ENCODE data around the gene CLEC4G.

The CLEC4G gene

DNA sequence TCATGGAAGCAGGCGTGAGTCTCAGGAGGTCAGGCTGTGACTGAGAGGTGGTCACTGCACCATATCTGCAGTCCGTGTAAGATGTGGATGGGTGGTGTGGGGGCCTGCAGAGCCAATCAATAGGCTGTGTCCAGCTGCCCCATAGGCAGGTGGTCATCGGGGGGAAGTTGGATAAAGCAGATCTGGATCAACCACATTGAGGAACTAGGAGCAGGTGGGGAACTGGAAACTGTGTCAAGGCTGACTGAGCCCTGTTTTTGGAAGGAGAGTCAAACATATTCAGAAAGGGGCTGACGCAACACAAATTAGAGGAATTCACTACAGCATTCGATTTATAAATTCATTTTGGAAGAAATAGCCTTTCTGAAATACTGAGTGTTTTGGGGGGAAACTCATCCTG is 46.2 kb upstream of the CLEC4G start:
- no peak for ATAC-seq
- TF ChIP-seq BACH2 (CRISPR knock-in tag; IDR thresholded peaks at IDR 0.05; ENCODE audit: borderline replicate concordance), result no peak
- TF ChIP-seq, protein P1, sequence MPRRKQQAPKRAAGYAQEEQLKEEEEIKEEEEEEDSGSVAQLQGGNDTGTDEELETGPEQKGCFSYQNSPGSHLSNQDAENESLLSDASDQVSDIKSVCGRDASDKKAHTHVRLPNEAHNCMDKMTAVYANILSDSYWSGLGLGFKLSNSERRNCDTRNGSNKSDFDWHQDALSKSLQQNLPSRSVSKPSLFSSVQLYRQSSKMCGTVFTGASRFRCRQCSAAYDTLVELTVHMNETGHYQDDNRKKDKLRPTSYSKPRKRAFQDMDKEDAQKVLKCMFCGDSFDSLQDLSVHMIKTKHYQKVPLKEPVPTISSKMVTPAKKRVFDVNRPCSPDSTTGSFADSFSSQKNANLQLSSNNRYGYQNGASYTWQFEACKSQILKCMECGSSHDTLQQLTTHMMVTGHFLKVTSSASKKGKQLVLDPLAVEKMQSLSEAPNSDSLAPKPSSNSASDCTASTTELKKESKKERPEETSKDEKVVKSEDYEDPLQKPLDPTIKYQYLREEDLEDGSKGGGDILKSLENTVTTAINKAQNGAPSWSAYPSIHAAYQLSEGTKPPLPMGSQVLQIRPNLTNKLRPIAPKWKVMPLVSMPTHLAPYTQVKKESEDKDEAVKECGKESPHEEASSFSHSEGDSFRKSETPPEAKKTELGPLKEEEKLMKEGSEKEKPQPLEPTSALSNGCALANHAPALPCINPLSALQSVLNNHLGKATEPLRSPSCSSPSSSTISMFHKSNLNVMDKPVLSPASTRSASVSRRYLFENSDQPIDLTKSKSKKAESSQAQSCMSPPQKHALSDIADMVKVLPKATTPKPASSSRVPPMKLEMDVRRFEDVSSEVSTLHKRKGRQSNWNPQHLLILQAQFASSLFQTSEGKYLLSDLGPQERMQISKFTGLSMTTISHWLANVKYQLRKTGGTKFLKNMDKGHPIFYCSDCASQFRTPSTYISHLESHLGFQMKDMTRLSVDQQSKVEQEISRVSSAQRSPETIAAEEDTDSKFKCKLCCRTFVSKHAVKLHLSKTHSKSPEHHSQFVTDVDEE (CRISPR knock-in tag; IDR thresholded peaks at IDR 0.05), result no peak
- no peak for TF ChIP-seq ARNTL (CRISPR knock-in tag; IDR thresholded peaks at IDR 0.05; ENCODE audit: borderline replicate concordance, low read depth)
- no peak for TF ChIP-seq ISL1 (CRISPR knock-in tag; IDR thresholded peaks at IDR 0.05)
- no peak for TF ChIP-seq PPARA (CRISPR knock-in tag; IDR thresholded peaks at IDR 0.05; ENCODE audit: borderline replicate concordance)
- no peak for TF ChIP-seq SNAI2 (CRISPR knock-in tag; IDR thresholded peaks at IDR 0.05)
- TF ChIP-seq ZNF565 (CRISPR knock-in tag; conservative IDR thresholded peaks at IDR 0.05; ENCODE audit: low read depth), result no peak
- TF ChIP-seq, protein P2, sequence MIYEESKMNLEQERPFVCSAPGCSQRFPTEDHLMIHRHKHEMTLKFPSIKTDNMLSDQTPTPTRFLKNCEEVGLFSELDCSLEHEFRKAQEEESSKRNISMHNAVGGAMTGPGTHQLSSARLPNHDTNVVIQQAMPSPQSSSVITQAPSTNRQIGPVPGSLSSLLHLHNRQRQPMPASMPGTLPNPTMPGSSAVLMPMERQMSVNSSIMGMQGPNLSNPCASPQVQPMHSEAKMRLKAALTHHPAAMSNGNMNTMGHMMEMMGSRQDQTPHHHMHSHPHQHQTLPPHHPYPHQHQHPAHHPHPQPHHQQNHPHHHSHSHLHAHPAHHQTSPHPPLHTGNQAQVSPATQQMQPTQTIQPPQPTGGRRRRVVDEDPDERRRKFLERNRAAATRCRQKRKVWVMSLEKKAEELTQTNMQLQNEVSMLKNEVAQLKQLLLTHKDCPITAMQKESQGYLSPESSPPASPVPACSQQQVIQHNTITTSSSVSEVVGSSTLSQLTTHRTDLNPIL (CRISPR knock-in tag; IDR thresholded peaks at IDR 0.05; ENCODE audit: low read depth), result no peak
- TF ChIP-seq, protein P3, sequence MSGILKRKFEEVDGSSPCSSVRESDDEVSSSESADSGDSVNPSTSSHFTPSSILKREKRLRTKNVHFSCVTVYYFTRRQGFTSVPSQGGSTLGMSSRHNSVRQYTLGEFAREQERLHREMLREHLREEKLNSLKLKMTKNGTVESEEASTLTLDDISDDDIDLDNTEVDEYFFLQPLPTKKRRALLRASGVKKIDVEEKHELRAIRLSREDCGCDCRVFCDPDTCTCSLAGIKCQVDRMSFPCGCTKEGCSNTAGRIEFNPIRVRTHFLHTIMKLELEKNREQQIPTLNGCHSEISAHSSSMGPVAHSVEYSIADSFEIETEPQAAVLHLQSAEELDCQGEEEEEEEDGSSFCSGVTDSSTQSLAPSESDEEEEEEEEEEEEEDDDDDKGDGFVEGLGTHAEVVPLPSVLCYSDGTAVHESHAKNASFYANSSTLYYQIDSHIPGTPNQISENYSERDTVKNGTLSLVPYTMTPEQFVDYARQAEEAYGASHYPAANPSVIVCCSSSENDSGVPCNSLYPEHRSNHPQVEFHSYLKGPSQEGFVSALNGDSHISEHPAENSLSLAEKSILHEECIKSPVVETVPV (CRISPR knock-in tag; IDR thresholded peaks at IDR 0.05), result no peak
- TF ChIP-seq TCF4 (CRISPR knock-in tag; IDR thresholded peaks at IDR 0.05; ENCODE audit: borderline replicate concordance), result no peak

DNA sequence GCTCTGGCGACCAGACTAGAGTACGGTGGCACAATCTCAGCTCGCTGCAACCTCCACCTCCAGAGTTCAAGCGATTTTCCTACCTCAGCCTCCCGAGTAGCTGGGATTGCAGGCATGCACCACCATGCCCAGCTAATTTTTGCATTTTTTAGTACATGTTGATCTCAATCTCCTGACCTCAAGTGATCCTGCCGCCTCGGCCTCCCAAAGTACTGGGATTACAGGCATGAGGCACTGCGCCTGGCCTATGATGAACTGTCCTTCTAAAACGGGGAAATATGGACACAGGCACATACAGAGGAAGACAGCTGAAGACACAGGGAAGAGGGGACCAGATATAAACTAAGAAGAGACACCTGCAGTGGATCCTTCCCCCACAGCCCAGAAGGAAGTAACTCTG is 43.9 kb upstream of the CLEC4G start:
- no peak for ATAC-seq
- TF ChIP-seq ZNF8 (CRISPR knock-in tag; IDR thresholded peaks at IDR 0.05) (no peak), ZFP30 (CRISPR knock-in tag; IDR thresholded peaks at IDR 0.05) (no peak), ZNF565 (CRISPR knock-in tag; conservative IDR thresholded peaks at IDR 0.05; ENCODE audit: low read depth) (no peak), PPARA (CRISPR knock-in tag; IDR thresholded peaks at IDR 0.05; ENCODE audit: borderline replicate concordance) (no peak), RARB (CRISPR knock-in tag; IDR thresholded peaks at IDR 0.05) (no peak), GLIS3 (CRISPR knock-in tag; IDR thresholded peaks at IDR 0.05) (no peak), ZC3H10 (CRISPR knock-in tag; IDR thresholded peaks at IDR 0.05) (no peak), ISL1 (CRISPR knock-in tag; IDR thresholded peaks at IDR 0.05) (no peak), TOX (CRISPR knock-in tag; IDR thresholded peaks at IDR 0.05; ENCODE audit: borderline replicate concordance) (no peak), ARNTL (CRISPR knock-in tag; IDR thresholded peaks at IDR 0.05; ENCODE audit: borderline replicate concordance, low read depth) (no peak), OSR1 (CRISPR knock-in tag; IDR thresholded peaks at IDR 0.05) (no peak), BACH2 (CRISPR knock-in tag; IDR thresholded peaks at IDR 0.05; ENCODE audit: borderline replicate concordance) (no peak)
- TF ChIP-seq, protein P4, sequence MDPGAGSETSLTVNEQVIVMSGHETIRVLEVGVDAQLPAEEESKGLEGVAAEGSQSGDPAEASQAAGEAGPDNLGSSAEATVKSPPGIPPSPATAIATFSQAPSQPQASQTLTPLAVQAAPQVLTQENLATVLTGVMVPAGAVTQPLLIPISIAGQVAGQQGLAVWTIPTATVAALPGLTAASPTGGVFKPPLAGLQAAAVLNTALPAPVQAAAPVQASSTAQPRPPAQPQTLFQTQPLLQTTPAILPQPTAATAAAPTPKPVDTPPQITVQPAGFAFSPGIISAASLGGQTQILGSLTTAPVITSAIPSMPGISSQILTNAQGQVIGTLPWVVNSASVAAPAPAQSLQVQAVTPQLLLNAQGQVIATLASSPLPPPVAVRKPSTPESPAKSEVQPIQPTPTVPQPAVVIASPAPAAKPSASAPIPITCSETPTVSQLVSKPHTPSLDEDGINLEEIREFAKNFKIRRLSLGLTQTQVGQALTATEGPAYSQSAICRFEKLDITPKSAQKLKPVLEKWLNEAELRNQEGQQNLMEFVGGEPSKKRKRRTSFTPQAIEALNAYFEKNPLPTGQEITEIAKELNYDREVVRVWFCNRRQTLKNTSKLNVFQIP (CRISPR knock-in tag; IDR thresholded peaks at IDR 0.05; ENCODE audit: borderline replicate concordance, low read depth), result no peak
- TF ChIP-seq, protein P2 (CRISPR knock-in tag; IDR thresholded peaks at IDR 0.05; ENCODE audit: low read depth), result no peak
- TF ChIP-seq, protein P3 (CRISPR knock-in tag; IDR thresholded peaks at IDR 0.05), result no peak

DNA sequence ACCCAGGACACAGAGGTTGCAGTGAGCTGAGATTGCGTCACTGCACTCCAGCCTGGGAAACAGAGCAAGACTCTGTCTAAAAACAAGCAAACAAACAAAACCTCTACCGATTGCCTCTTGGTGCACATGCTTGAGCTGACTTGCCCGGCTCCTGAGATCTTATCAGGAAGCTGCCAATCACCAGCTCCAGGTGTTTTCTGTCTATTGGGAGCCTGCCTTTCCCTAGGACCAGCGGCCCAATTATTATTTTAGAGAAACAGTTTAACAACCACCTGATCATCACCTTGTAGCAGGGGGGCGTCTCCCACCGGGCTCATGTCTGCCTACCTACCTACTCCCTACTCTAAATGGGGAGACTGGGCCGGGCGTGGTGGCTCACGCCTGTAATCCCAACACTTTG is 41.9 kb upstream of the CLEC4G start:
- TF ChIP-seq ZFP3 (CRISPR knock-in tag; IDR thresholded peaks at IDR 0.05) (no peak), PPARA (CRISPR knock-in tag; IDR thresholded peaks at IDR 0.05; ENCODE audit: borderline replicate concordance) (no peak), SNAI2 (CRISPR knock-in tag; IDR thresholded peaks at IDR 0.05) (no peak), CSDC2 (CRISPR knock-in tag; IDR thresholded peaks at IDR 0.05) (no peak), ZNF70 (CRISPR knock-in tag; IDR thresholded peaks at IDR 0.05) (no peak), ZFP30 (CRISPR knock-in tag; IDR thresholded peaks at IDR 0.05) (no peak)
- TF ChIP-seq, protein P4 (CRISPR knock-in tag; IDR thresholded peaks at IDR 0.05; ENCODE audit: borderline replicate concordance, low read depth), result no peak
- TF ChIP-seq, protein P5, sequence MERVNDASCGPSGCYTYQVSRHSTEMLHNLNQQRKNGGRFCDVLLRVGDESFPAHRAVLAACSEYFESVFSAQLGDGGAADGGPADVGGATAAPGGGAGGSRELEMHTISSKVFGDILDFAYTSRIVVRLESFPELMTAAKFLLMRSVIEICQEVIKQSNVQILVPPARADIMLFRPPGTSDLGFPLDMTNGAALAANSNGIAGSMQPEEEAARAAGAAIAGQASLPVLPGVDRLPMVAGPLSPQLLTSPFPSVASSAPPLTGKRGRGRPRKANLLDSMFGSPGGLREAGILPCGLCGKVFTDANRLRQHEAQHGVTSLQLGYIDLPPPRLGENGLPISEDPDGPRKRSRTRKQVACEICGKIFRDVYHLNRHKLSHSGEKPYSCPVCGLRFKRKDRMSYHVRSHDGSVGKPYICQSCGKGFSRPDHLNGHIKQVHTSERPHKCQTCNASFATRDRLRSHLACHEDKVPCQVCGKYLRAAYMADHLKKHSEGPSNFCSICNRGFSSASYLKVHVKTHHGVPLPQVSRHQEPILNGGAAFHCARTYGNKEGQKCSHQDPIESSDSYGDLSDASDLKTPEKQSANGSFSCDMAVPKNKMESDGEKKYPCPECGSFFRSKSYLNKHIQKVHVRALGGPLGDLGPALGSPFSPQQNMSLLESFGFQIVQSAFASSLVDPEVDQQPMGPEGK (CRISPR knock-in tag; IDR thresholded peaks at IDR 0.05; ENCODE audit: borderline replicate concordance), result no peak
- ATAC-seq, result no peak
